B cell (primary cell): ENCODE results near the gene BAHCC1. TPM values are rescaled to one million over a fixed set of nuclear protein-coding genes. Genes with fewer than 3 reads are reported as not detected.
A peak's percentile ranks its signal among the peaks of the same experiment; 100 is the strongest.

Experiments
- ATAC-seq: fragments of 200-7000 bp; cut with Tn5 transposase; one replicate; pipeline ENCODE4 v1.10.0; 2021; ENCODE audit warnings: low read depth, mild to moderate bottlenecking, moderate number of reproducible peaks, moderate library complexity
- CTCF ChIA-PET: fragments of 350-600 bp; sonication (Branson Sonifier 250); formaldehyde crosslinking; loops from one replicate; lab custom pipeline; 2021; ENCODE audit warnings: antibody characterized with exemption, inconsistent platforms; lab: Charles Lee
- POLR2A ChIA-PET: fragments of 350-600 bp; sonication (Branson Sonifier 250); formaldehyde crosslinking; loops from one replicate; lab custom pipeline; 2021; ENCODE audit warnings: antibody characterized with exemption; lab: Charles Lee
- DNase-seq: peaks from one replicate; pipeline ENCODE4 v3.0.0; 2013
- H2AFZ ChIP-seq: 2 replicates; pipeline ENCODE4 v1.6.1; 2012; ENCODE audit warnings: mild to moderate bottlenecking, low read depth, low read length; ENCODE audit not compliant: insufficient read depth, poor library complexity, severe bottlenecking
- H3K27ac ChIP-seq, 2 donors: 1 replicate in 1 of 2; 2 replicates in 1 of 2; pipeline ENCODE4 v1.5.1; 2012 to 2013; ENCODE audit warnings: low read length in 2 of 2, mild to moderate bottlenecking in 2 of 2, moderate library complexity in 1 of 2
- H3K27me3 ChIP-seq, 4 experiments: fragments of 200-600 bp in 1 of 4; sonication (generic) in 1 of 4; replicated peaks in 1 of 4; 1 replicate in 2 of 4; 2 replicates in 2 of 4; pipeline versions ENCODE4 v1.6.1 to v1.7.0; 2013 to 2016; ENCODE audit warnings: low read length in 3 of 4, mild to moderate bottlenecking in 2 of 4, mixed read lengths in 1 of 4, moderate library complexity in 1 of 4; ENCODE audit not compliant: insufficient read depth in 4 of 4, control insufficient read depth in 3 of 4; ENCODE audit errors: control extremely low read depth in 1 of 4
- H3K36me3 ChIP-seq, 2 experiments: replicated peaks in 1 of 2; 1 replicate in 1 of 2; 2 replicates in 1 of 2; pipeline versions ENCODE4 v1.6.1 to v1.7.1; 2013; ENCODE audit warnings: low read length in 1 of 2; ENCODE audit not compliant: insufficient read depth in 2 of 2, control insufficient read depth in 1 of 2; ENCODE audit errors: control extremely low read depth in 1 of 2, extremely low read depth in 1 of 2
- H3K4me1 ChIP-seq, 2 donors: fragments of 200-600 bp in 1 of 2; sonication (generic) in 1 of 2; 1 replicate in 1 of 2; 2 replicates in 1 of 2; pipeline versions ENCODE4 v1.5.1 to v1.6.1; 2013 to 2017; ENCODE audit warnings: low read length in 2 of 2; ENCODE audit not compliant: control insufficient read depth in 2 of 2, insufficient read depth in 2 of 2
- H3K4me2 ChIP-seq: replicated peaks from 2 replicates; pipeline ENCODE3; 2012; ENCODE audit warnings: mild to moderate bottlenecking, low read depth, low read length; ENCODE audit not compliant: poor library complexity, severe bottlenecking
- H3K4me3 ChIP-seq, 5 experiments: fragments of 200-600 bp in 1 of 5; sonication (generic) in 1 of 5; 1 replicate in 3 of 5; 2 replicates in 2 of 5; pipeline versions ENCODE4 v1.5.1 to v1.7.0; 2011 to 2016; ENCODE audit warnings: low read length in 4 of 5, mild to moderate bottlenecking in 4 of 5, low read depth in 2 of 5, control low read depth in 1 of 5, moderate library complexity in 1 of 5; ENCODE audit not compliant: insufficient read depth in 1 of 5; ENCODE audit errors: control extremely low read depth in 1 of 5, extremely low read depth in 1 of 5
- H3K79me2 ChIP-seq: fragments of 200-600 bp; sonication (generic); one replicate; pipeline ENCODE4 v1.6.0; 2016; ENCODE audit warnings: low read length; ENCODE audit not compliant: control insufficient read depth, insufficient read depth
- H3K9ac ChIP-seq: fragments of 200-600 bp; sonication (generic); 2 replicates; pipeline ENCODE4 v1.6.1; 2017; ENCODE audit warnings: mild to moderate bottlenecking, low read length, moderate library complexity
- H3K9me3 ChIP-seq, 3 donors: one replicate each; pipeline versions ENCODE4 v1.6.1 to v1.7.1; 2013; ENCODE audit warnings: low read length in 2 of 3; ENCODE audit not compliant: control insufficient read depth in 2 of 3, insufficient read depth in 1 of 3; ENCODE audit errors: control extremely low read depth in 1 of 3
- H4K20me1 ChIP-seq: 2 replicates; pipeline ENCODE4 v1.6.0; 2012; ENCODE audit warnings: mild to moderate bottlenecking, low read length; ENCODE audit not compliant: insufficient read depth, control insufficient read depth, poor library complexity, severe bottlenecking
- H3K27ac Mint-ChIP-seq: one replicate; pipeline ENCODE4 v1.8.0; 2021; ENCODE audit warnings: mixed read lengths
- H3K27me3 Mint-ChIP-seq: one replicate; pipeline ENCODE4 v1.8.0; 2021; ENCODE audit warnings: mixed read lengths
- H3K4me1 Mint-ChIP-seq: one replicate; pipeline ENCODE4 v1.8.0; 2021; ENCODE audit warnings: mixed read lengths
- H3K4me3 Mint-ChIP-seq: one replicate; pipeline ENCODE4 v1.8.0; 2021; ENCODE audit warnings: mixed read lengths
- H3K9me3 Mint-ChIP-seq: one replicate; pipeline ENCODE4 v1.8.0; 2022; ENCODE audit warnings: mixed read lengths; ENCODE audit not compliant: insufficient read depth
- CTCF ChIP-seq: fragments of 200-600 bp; IDR thresholded peaks from one replicate; pipeline ENCODE4 v1.8.0; 2022; ENCODE audit warnings: antibody characterized with exemption, mild to moderate bottlenecking
- EZH2 ChIP-seq: IDR thresholded peaks from 2 replicates; pipeline ENCODE4 v1.6.1; 2012; ENCODE audit warnings: borderline replicate concordance, low read depth, mild to moderate bottlenecking, moderate library complexity, low read length; ENCODE audit not compliant: insufficient read depth, poor library complexity, severe bottlenecking
- WGBS: methylation state at CpG from one replicate; pipeline ENCODE4 v1.1.5; 2013; ENCODE audit warnings: missing lambda C conversion rate; ENCODE audit not compliant: insufficient coverage; 5-methylcytosine and 5-hydroxymethylcytosine counted together
- intact Hi-C: fragments of 100-400 bp; cut with micrococcal nuclease; formaldehyde crosslinking; loops from one replicate; pipeline ENCODE4 v1.10.0; 2022
- polyA plus RNA-seq: library from polyadenylated mRNA; depleted of rRNA; stranded (reverse); fragments of >200 nt; gene quantifications from 2 replicates; pipeline ENCODE4 v1.2.3, GENCODE V29; 2012
- total RNA-seq, 2 donors: library from RNA; stranded (reverse); fragments of 120-200 nt in 1 of 2; gene quantifications; 1 replicate in 1 of 2; 2 replicates in 1 of 2; pipeline versions ENCODE4 v1.2.3 to v1.2.4, GENCODE V29; 2013 to 2022

Gene BAHCC1
- total and polyA plus RNA-seq, 2 donors (not counting 1 experiment from before 2014, with no cell fraction given): 0.12 to 0.48 TPM

GRCh38 chr17:81393684-81394376 lies 1.4 kb upstream of the BAHCC1 start:
- peaks cover 54 to 62% of the 10 kb centered on the region in 2 donors for H3K4me1 ChIP-seq
- POLR2A ChIA-PET: no interaction called here
- under 1% methylated on average over 58 of the region's 63 CpGs for WGBS
- TF ChIP-seq CTCF: no peak
- TF ChIP-seq EZH2: peak; percentile 39
- H3K27ac ChIP-seq: no peak overlapping the region
- intact Hi-C loops: loop anchor here (2.0 kb wide), 1 partner anchor 91 kb away; no protein-coding TSS in a partner anchor
- no peak overlapping the region for H2AFZ ChIP-seq
- H4K20me1 ChIP-seq: peaks cover 52% of the 10 kb centered on the region
- Mint-ChIP-seq H3K27me3 (peaks cover 44% of the 10 kb centered on the region), H3K9me3 (no peaks in the 10 kb centered on the region), H3K4me1 (peaks cover 26% of the 10 kb centered on the region), H3K4me3 (peak overlapping the region; percentile 41), H3K27ac (peak overlapping the region; percentile 41)
- peak overlapping the region in 4 of 5 experiments; percentile 3 to 26 (median 14) for H3K4me3 ChIP-seq
- CTCF ChIA-PET: no interaction called here
- H3K9me3 ChIP-seq: peaks cover 0 to 60% (median 4%) of the 10 kb centered on the region in 3 donors
- H3K9ac ChIP-seq: no peak overlapping the region
- no peaks in the 10 kb centered on the region for H3K79me2 ChIP-seq
- peaks cover 0 to 87% (median 55%) of the 10 kb centered on the region in 4 experiments for H3K27me3 ChIP-seq
- no peaks in the 10 kb centered on the region for H3K36me3 ChIP-seq
- DNase-seq: peak; percentile 69
- H3K4me2 ChIP-seq: peak overlapping the region; percentile 62
- no peak for ATAC-seq

GRCh38 chr17:81394377-81394920 lies 808 bp upstream of the BAHCC1 start:
- H3K9me3 ChIP-seq: peaks cover 0 to 58% (median 4%) of the 10 kb centered on the region in 3 donors
- Mint-ChIP-seq H3K27ac (peak overlapping the region; percentile 41), H3K4me1 (peaks cover 29% of the 10 kb centered on the region), H3K9me3 (no peaks in the 10 kb centered on the region), H3K4me3 (peak overlapping the region; percentile 41), H3K27me3 (peaks cover 46% of the 10 kb centered on the region)
- peak overlapping the region in 2 of 5 experiments; percentile 19 to 26 for H3K4me3 ChIP-seq
- no peaks in the 10 kb centered on the region for H3K36me3 ChIP-seq
- TF ChIP-seq CTCF (no peak), EZH2 (no peak)
- no peak overlapping the region for H3K9ac ChIP-seq
- ATAC-seq (no peak), DNase-seq (peak; percentile 40)
- no peaks in the 10 kb centered on the region for H3K79me2 ChIP-seq
- POLR2A ChIA-PET: interaction anchor here (1.3 kb wide), 1 partner anchor 118 kb away, joined by 7 read pairs; the partner anchor contains the start of gene ACTG1
- 9% methylated on average over 13 of the region's 16 CpGs for WGBS
- H2AFZ ChIP-seq: no peak overlapping the region
- H3K27ac ChIP-seq: no peak overlapping the region
- intact Hi-C loops: loop anchor here (2.0 kb wide), 1 partner anchor 90 kb away; no protein-coding TSS in a partner anchor
- peaks cover 57 to 65% of the 10 kb centered on the region in 2 donors for H3K4me1 ChIP-seq
- H3K27me3 ChIP-seq: peaks cover 0 to 85% (median 55%) of the 10 kb centered on the region in 4 experiments
- peaks cover 54% of the 10 kb centered on the region for H4K20me1 ChIP-seq
- CTCF ChIA-PET: interaction anchor here (1.0 to 1.1 kb wide), 2 partner anchors 117 to 141 kb away, joined by 3 to 8 read pairs; no protein-coding TSS in a partner anchor
- peak overlapping the region; percentile 62 for H3K4me2 ChIP-seq
